Hepatocyte (in vitro differentiated cells): ENCODE measurements around the gene EVI2B.

Source experiments
- CTCF ChIP-seq: fragments of 200-600 bp; sonication (generic); IDR thresholded peaks from 2 replicates; pipeline ENCODE4 v1.5.1; 2016; ENCODE audit warnings: antibody characterized with exemption, mild to moderate bottlenecking; ENCODE audit not compliant: poor library complexity
- EZH2 ChIP-seq: fragments of 200-600 bp; sonication (generic); IDR thresholded peaks from 2 replicates; pipeline ENCODE4 v1.6.1; 2016; ENCODE audit warnings: antibody characterized with exemption, mild to moderate bottlenecking, borderline replicate concordance

- no peak for TF ChIP-seq CTCF
- no peak for TF ChIP-seq EZH2
Observed at GRCh38 chr17:31327534-31328159, 13.8 kb upstream of the EVI2B start.
